CD8-positive, alpha-beta memory T cell (primary cell): ENCODE measurements around the gene ETNPPL. TPM values are rescaled to one million over a fixed set of nuclear protein-coding genes. Genes with fewer than 3 reads are reported as not detected.

ENCODE experiments used
- CTCF ChIA-PET: fragments of 350-600 bp; sonication (Branson Sonifier 250); formaldehyde crosslinking; loops from one replicate; lab custom pipeline; 2021; ENCODE audit warnings: antibody characterized with exemption; lab: Charles Lee
- POLR2A ChIA-PET: fragments of 350-600 bp; sonication (Branson Sonifier 250); formaldehyde crosslinking; loops from one replicate; lab custom pipeline; 2021; ENCODE audit warnings: antibody characterized with exemption; lab: Charles Lee
- DNase-seq, 5 donors: peaks; one replicate each; pipeline versions ENCODE4 v3.0.0 to v3.0.0-alpha.2; 2020 to 2022; ENCODE audit warnings: mixed read lengths in 1 of 5
- H3K27ac ChIP-seq: one replicate; pipeline ENCODE4 v1.7.0; 2013; ENCODE audit warnings: low read depth, mild to moderate bottlenecking, low read length, moderate library complexity
- H3K27me3 ChIP-seq: 2 replicates; pipeline ENCODE4 v1.7.0; 2013; ENCODE audit warnings: low read length, mild to moderate bottlenecking; ENCODE audit not compliant: insufficient read depth, poor library complexity, severe bottlenecking
- H3K36me3 ChIP-seq: 2 replicates; pipeline ENCODE4 v1.7.0; 2013; ENCODE audit warnings: mild to moderate bottlenecking, low read length, moderate library complexity; ENCODE audit not compliant: insufficient read depth
- H3K4me1 ChIP-seq: 2 replicates; pipeline ENCODE4 v1.7.0; 2013; ENCODE audit warnings: mild to moderate bottlenecking, low read length, moderate library complexity; ENCODE audit not compliant: insufficient read depth
- H3K4me3 ChIP-seq: 2 replicates; pipeline ENCODE4 v1.7.0; 2013; ENCODE audit warnings: mild to moderate bottlenecking, low read length
- H3K9me3 ChIP-seq: 2 replicates; pipeline ENCODE4 v1.7.0; 2013; ENCODE audit warnings: mild to moderate bottlenecking, low read length
- H3K27ac Mint-ChIP-seq, 8 donors: one replicate each; pipeline ENCODE4 v1.8.0; 2020 to 2021; ENCODE audit warnings: mixed read lengths in 8 of 8, mild to moderate bottlenecking in 6 of 8, inconsistent platforms in 3 of 8, moderate library complexity in 3 of 8
- H3K27me3 Mint-ChIP-seq, 2 donors: one replicate each; pipeline ENCODE4 v1.8.0; 2020 to 2021; ENCODE audit warnings: mixed read lengths in 2 of 2, mild to moderate bottlenecking in 1 of 2, moderate library complexity in 1 of 2
- H3K36me3 Mint-ChIP-seq, 3 donors: one replicate each; pipeline ENCODE4 v1.8.0; 2020 to 2021; ENCODE audit warnings: mixed read lengths in 3 of 3, inconsistent platforms in 1 of 3, mild to moderate bottlenecking in 1 of 3
- H3K4me1 Mint-ChIP-seq, 3 donors: one replicate each; pipeline ENCODE4 v1.8.0; 2020 to 2021; ENCODE audit warnings: mixed read lengths in 3 of 3, inconsistent platforms in 1 of 3, mild to moderate bottlenecking in 1 of 3
- H3K4me3 Mint-ChIP-seq, 7 donors: one replicate each; pipeline ENCODE4 v1.8.0; 2020 to 2021; ENCODE audit warnings: mixed read lengths in 7 of 7, mild to moderate bottlenecking in 6 of 7, moderate library complexity in 4 of 7, inconsistent platforms in 2 of 7
- H3K9me3 Mint-ChIP-seq, 5 donors: one replicate each; pipeline ENCODE4 v1.8.0; 2020 to 2022; ENCODE audit warnings: mixed read lengths in 5 of 5, mild to moderate bottlenecking in 3 of 5, moderate library complexity in 2 of 5, inconsistent platforms in 1 of 5
- polyA plus RNA-seq: library from polyadenylated mRNA; unstranded; fragments of 300-500 nt; fragmentation: Illumina TruSeq; gene quantifications from one replicate; pipeline ENCODE4 v1.2.3, GENCODE V29; 2021
- total RNA-seq, 2 experiments: library from RNA; stranded (reverse); gene quantifications; one replicate each; pipeline ENCODE4 v1.2.3, GENCODE V29; 2021

The ETNPPL gene
- total and polyA plus RNA-seq, 3 experiments from 2014 or later, result not detected

DNA sequence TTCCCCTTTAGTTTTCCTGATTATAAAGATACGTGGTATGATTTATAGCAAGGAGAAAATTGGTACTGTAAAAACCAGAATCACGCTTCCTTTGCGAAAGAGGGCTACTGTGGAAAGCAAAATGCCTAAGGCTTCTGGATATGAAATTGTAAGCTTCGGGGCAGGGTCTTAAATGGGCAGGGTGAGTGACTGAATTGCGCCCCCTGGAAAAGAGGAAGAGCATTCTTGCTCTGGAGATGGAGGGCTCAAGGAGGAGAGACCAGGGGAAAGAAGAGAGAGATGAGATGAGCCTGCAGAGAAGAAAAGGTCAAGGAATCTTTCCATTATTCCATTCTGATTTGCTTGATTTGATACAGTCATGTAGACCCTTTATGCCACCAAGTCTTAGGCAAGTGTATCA lies 13.1 kb upstream of the ETNPPL start:
- Mint-ChIP-seq H3K9me3 (no peaks in the 10 kb centered on the region), H3K27ac (no peak overlapping the region), H3K4me1 (no peaks in the 10 kb centered on the region), H3K27me3 (peaks cover 3 to 20% of the 10 kb centered on the region in 2 donors), H3K4me3 (no peak overlapping the region), H3K36me3 (no peaks in the 10 kb centered on the region)
- DNase-seq, result no peak
- ChIA-PET CTCF (no interaction called here), POLR2A (no interaction called here)
- Histone ChIP-seq H3K4me1 (no peaks in the 10 kb centered on the region), H3K27me3 (no peaks in the 10 kb centered on the region), H3K27ac (no peak overlapping the region), H3K36me3 (no peaks in the 10 kb centered on the region), H3K9me3 (no peaks in the 10 kb centered on the region), H3K4me3 (no peak overlapping the region)

DNA sequence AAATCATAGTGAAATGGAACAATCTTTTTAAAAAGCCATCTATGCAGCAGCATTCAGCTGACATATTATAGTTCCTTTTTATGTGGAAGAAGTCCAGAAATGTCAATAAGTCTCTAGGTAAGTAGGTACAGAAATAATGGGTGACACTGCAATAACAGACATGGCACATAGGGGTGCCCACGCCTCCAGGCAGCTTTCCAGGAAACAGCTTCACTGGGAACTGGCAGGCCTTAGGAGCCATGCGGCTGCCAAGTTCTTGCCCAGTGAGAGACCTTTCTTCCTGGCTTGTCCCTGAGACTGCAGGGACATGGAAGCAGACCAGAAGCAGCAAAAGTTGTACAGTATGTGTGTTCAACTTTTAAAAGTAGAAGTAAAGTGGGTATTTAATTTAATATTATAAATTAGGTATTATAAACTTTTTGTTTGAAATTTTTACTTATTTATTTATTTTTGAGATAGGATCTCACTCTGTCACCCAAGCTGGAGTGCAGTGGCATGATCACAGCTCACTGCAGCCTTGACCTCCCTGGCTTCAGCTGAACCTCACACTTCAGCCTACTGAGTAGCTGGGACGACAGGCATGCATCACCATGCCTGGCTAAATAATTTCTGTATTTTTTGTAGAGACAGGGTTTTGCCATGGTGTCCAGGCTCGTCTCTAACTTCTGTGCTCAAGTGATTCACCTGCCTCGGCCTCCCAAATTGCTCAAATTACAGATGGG lies 12.1 kb upstream of the ETNPPL start:
- Histone ChIP-seq H3K4me1 (no peaks in the 10 kb centered on the region), H3K36me3 (no peaks in the 10 kb centered on the region), H3K27ac (no peak overlapping the region), H3K9me3 (no peaks in the 10 kb centered on the region), H3K27me3 (no peaks in the 10 kb centered on the region), H3K4me3 (no peak overlapping the region)
- H3K9me3 Mint-ChIP-seq, result no peaks in the 10 kb centered on the region
- DNase-seq, result no peak
- ChIA-PET POLR2A (no interaction called here), CTCF (no interaction called here)
- peaks cover 3 to 20% of the 10 kb centered on the region in 2 donors for H3K27me3 Mint-ChIP-seq
- H3K36me3 Mint-ChIP-seq, result no peaks in the 10 kb centered on the region
- peak overlapping the region in 1 of 8 donors; percentile 21 for H3K27ac Mint-ChIP-seq
- no peak overlapping the region for H3K4me3 Mint-ChIP-seq
- no peaks in the 10 kb centered on the region for H3K4me1 Mint-ChIP-seq

- Mint-ChIP-seq H3K4me1 (no peaks in the 10 kb centered on the region), H3K9me3 (no peaks in the 10 kb centered on the region), H3K36me3 (no peaks in the 10 kb centered on the region), H3K27me3 (peaks cover 3 to 22% of the 10 kb centered on the region in 2 donors), H3K27ac (no peak overlapping the region), H3K4me3 (no peak overlapping the region)
- no peaks in the 10 kb centered on the region for H3K4me1 ChIP-seq
- no peaks in the 10 kb centered on the region for H3K9me3 ChIP-seq
- H3K36me3 ChIP-seq, result no peaks in the 10 kb centered on the region
- DNase-seq, result no peak
- POLR2A ChIA-PET, result no interaction called here
- H3K27me3 ChIP-seq, result no peaks in the 10 kb centered on the region
- H3K4me3 ChIP-seq, result no peak overlapping the region
- no peak overlapping the region for H3K27ac ChIP-seq
- CTCF ChIA-PET, result no interaction called here
These were observed 9.5 kb upstream of the ETNPPL start for GRCh38 chr4:108772402-108772801.

DNA sequence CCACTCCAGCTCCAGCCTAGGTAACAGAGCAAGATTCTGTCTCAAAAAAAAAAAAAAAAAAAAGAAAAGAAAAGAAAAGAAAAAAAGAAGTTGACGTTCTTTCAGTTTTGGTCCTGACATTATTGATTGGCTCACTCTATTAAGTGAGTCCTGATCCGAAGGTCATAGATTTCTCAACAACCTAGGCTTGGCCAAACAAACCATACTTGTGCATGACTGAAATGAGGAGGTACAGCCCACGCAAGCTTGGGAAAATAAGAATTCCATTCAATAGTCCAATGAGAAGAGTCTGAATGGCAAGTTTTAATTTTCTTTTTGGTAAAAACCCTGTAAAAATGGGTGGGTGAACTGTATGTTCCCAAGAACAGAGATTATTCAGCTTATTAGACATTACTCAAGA lies 3.2 kb upstream of the ETNPPL start:
- H3K9me3 ChIP-seq, result no peaks in the 10 kb centered on the region
- ChIA-PET POLR2A (no interaction called here), CTCF (no interaction called here)
- Mint-ChIP-seq H3K4me1 (peaks cover 13 to 19% (median 16%) of the 10 kb centered on the region in 3 donors), H3K4me3 (no peak overlapping the region), H3K27ac (no peak overlapping the region), H3K27me3 (peaks cover 26 to 61% of the 10 kb centered on the region in 2 donors), H3K36me3 (peaks cover 0 to 4% (median 0%) of the 10 kb centered on the region in 3 donors), H3K9me3 (peaks cover 0 to 4% (median 0%) of the 10 kb centered on the region in 5 donors)
- no peak overlapping the region for H3K27ac ChIP-seq
- H3K4me3 ChIP-seq, result no peak overlapping the region
- H3K27me3 ChIP-seq, result peaks cover 19% of the 10 kb centered on the region
- no peak for DNase-seq
- H3K4me1 ChIP-seq, result peaks cover 6% of the 10 kb centered on the region
- H3K36me3 ChIP-seq, result no peaks in the 10 kb centered on the region

DNA sequence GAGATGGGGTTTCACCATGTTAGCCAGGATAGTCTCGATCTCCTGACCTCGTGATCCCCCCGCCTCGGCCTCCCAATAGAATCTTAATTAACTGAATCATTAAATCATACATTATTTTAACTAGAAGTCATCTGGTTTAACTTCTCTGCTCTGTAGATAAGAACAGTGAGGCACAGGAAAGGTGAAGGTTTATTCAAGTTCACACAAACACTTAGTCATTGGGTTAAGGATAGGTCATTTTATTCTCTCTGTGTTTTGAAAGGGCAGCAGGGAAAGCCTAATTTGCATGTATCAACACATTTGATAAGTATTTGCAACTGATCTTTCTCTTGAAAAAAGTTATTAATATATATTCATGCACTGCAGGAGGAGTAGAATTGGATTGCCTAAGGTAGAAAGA lies 1.1 kb upstream of the ETNPPL start:
- peaks cover 0 to 4% (median 0%) of the 10 kb centered on the region in 3 donors for H3K36me3 Mint-ChIP-seq
- H3K4me1 Mint-ChIP-seq, result peaks cover 13 to 19% (median 16%) of the 10 kb centered on the region in 3 donors
- H3K4me1 ChIP-seq, result peaks cover 6% of the 10 kb centered on the region
- no peak overlapping the region for H3K27ac Mint-ChIP-seq
- DNase-seq, result no peak
- ChIA-PET CTCF (no interaction called here), POLR2A (no interaction called here)
- H3K36me3 ChIP-seq, result no peaks in the 10 kb centered on the region
- H3K27me3 Mint-ChIP-seq, result peaks cover 26 to 73% of the 10 kb centered on the region in 2 donors
- peaks cover 19% of the 10 kb centered on the region for H3K27me3 ChIP-seq
- H3K4me3 Mint-ChIP-seq, result peak overlapping the region in 2 of 7 donors; percentile 10 to 28
- H3K9me3 ChIP-seq, result no peaks in the 10 kb centered on the region
- H3K4me3 ChIP-seq, result no peak overlapping the region
- peaks cover 0 to 4% (median 0%) of the 10 kb centered on the region in 5 donors for H3K9me3 Mint-ChIP-seq
- H3K27ac ChIP-seq, result no peak overlapping the region

DNA sequence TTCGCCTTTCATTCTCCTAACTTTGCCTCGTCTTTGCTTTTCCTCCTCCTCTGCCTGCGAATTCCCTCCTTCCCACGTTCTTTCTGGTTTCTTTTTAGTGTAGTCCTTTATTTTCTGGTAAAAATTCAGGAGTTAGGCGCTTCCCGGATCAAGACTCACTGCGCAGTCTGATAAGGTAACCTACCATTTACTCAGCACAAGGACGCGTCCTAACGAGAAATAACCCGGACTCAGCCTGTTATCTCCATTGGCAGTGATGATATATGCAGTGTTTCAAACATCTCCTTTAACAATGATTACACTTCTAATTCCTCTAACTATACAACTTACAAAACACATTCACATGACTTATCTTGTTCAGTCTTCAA lies 357 bp upstream of the ETNPPL start:
- CTCF ChIA-PET, result no interaction called here
- peak overlapping the region; percentile 53 for H3K4me3 ChIP-seq

DNA sequence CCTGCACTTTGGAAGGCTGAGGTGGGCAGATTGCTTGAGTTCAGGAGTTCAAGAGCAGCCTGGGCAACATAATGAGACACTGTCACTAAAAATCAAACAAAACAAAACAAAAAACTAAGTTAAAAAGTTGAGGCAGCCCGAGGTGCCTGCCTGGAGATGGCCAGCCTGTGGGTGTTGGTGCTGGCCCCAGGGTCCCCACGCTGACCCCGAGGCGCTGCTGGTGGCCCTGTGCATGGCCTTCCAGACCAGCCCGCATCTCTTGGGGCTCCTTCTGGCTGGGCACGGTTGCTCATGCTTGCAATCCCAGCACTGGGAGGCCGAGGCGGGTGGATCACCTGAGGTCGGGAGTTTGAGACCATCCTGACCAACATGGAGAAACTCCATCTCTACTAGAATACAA lies 4.4 kb downstream of the ETNPPL start:
- POLR2A ChIA-PET, result no interaction called here
- no peak overlapping the region for H3K4me3 ChIP-seq
- no peaks in the 10 kb centered on the region for H3K36me3 ChIP-seq
- H3K27me3 Mint-ChIP-seq, result peaks cover 22 to 49% of the 10 kb centered on the region in 2 donors
- CTCF ChIA-PET, result no interaction called here
- H3K27me3 ChIP-seq, result peaks cover 18% of the 10 kb centered on the region
- H3K9me3 Mint-ChIP-seq, result peaks cover 0 to 4% (median 0%) of the 10 kb centered on the region in 5 donors
- peaks cover 12 to 18% (median 15%) of the 10 kb centered on the region in 3 donors for H3K4me1 Mint-ChIP-seq
- no peaks in the 10 kb centered on the region for H3K9me3 ChIP-seq
- H3K27ac ChIP-seq, result no peak overlapping the region
- peaks cover 6% of the 10 kb centered on the region for H3K4me1 ChIP-seq
- no peak overlapping the region for H3K27ac Mint-ChIP-seq
- DNase-seq, result no peak
- H3K36me3 Mint-ChIP-seq, result peaks cover 0 to 3% (median 0%) of the 10 kb centered on the region in 3 donors
- no peak overlapping the region for H3K4me3 Mint-ChIP-seq

More for the DNA sequence above, 357 bp upstream of the ETNPPL start:
- H3K9me3 ChIP-seq, result no peaks in the 10 kb centered on the region
- no peak for DNase-seq
- peaks cover 0 to 4% (median 0%) of the 10 kb centered on the region in 5 donors for H3K9me3 Mint-ChIP-seq
- POLR2A ChIA-PET, result no interaction called here
- H3K27ac ChIP-seq, result no peak overlapping the region
- H3K27me3 Mint-ChIP-seq, result peaks cover 26 to 73% of the 10 kb centered on the region in 2 donors
- H3K4me1 ChIP-seq, result peaks cover 6% of the 10 kb centered on the region
- peaks cover 0 to 4% (median 0%) of the 10 kb centered on the region in 3 donors for H3K36me3 Mint-ChIP-seq
- H3K4me3 Mint-ChIP-seq, result peak overlapping the region; percentile 19 to 83 (median 72)
- H3K36me3 ChIP-seq, result no peaks in the 10 kb centered on the region
- peak overlapping the region in 1 of 8 donors; percentile 61 for H3K27ac Mint-ChIP-seq
- peaks cover 13 to 19% (median 16%) of the 10 kb centered on the region in 3 donors for H3K4me1 Mint-ChIP-seq
- peaks cover 19% of the 10 kb centered on the region for H3K27me3 ChIP-seq

- Histone ChIP-seq H3K27ac (no peak overlapping the region), H3K4me1 (no peaks in the 10 kb centered on the region), H3K36me3 (no peaks in the 10 kb centered on the region), H3K4me3 (no peak overlapping the region), H3K9me3 (no peaks in the 10 kb centered on the region), H3K27me3 (no peaks in the 10 kb centered on the region)
- Mint-ChIP-seq H3K27ac (no peak overlapping the region), H3K36me3 (no peaks in the 10 kb centered on the region), H3K27me3 (peaks cover 4 to 21% of the 10 kb centered on the region in 2 donors), H3K9me3 (no peaks in the 10 kb centered on the region), H3K4me1 (no peaks in the 10 kb centered on the region), H3K4me3 (no peak overlapping the region)
- ChIA-PET POLR2A (no interaction called here), CTCF (no interaction called here)
- no peak for DNase-seq
These were observed 8.5 kb downstream of the ETNPPL start for GRCh38 chr4:108754327-108754726.
